HFF-Myc (cell line): ENCODE results near the gene SEPTIN5.

Experiments
- DNase-seq: peaks from one replicate; pipeline ENCODE4 v3.0.0-alpha.2; 2011; ENCODE audit warnings: low read depth; ENCODE audit errors: extremely low read depth
- H3K4me3 ChIP-seq: replicated peaks from 2 replicates; pipeline ENCODE4 v1.5.1; 2011; ENCODE audit warnings: low read depth, mild to moderate bottlenecking, control low read depth, low read length
- TF ChIP-seq, protein P1 (sequence below): IDR thresholded peaks from 2 replicates; pipeline ENCODE4 v1.5.1; 2012; ENCODE audit warnings: mild to moderate bottlenecking, low read depth, low read length, control low read depth; ENCODE audit errors: missing control alignments

SEPTIN5 gene

GRCh38 chr22:19728271-19728670, 14.0 kb downstream of the SEPTIN5 start:
- no peak overlapping the region for H3K4me3 ChIP-seq
- TF ChIP-seq, protein P1, sequence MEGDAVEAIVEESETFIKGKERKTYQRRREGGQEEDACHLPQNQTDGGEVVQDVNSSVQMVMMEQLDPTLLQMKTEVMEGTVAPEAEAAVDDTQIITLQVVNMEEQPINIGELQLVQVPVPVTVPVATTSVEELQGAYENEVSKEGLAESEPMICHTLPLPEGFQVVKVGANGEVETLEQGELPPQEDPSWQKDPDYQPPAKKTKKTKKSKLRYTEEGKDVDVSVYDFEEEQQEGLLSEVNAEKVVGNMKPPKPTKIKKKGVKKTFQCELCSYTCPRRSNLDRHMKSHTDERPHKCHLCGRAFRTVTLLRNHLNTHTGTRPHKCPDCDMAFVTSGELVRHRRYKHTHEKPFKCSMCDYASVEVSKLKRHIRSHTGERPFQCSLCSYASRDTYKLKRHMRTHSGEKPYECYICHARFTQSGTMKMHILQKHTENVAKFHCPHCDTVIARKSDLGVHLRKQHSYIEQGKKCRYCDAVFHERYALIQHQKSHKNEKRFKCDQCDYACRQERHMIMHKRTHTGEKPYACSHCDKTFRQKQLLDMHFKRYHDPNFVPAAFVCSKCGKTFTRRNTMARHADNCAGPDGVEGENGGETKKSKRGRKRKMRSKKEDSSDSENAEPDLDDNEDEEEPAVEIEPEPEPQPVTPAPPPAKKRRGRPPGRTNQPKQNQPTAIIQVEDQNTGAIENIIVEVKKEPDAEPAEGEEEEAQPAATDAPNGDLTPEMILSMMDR: no peak
- DNase-seq: no peak

DNA sequence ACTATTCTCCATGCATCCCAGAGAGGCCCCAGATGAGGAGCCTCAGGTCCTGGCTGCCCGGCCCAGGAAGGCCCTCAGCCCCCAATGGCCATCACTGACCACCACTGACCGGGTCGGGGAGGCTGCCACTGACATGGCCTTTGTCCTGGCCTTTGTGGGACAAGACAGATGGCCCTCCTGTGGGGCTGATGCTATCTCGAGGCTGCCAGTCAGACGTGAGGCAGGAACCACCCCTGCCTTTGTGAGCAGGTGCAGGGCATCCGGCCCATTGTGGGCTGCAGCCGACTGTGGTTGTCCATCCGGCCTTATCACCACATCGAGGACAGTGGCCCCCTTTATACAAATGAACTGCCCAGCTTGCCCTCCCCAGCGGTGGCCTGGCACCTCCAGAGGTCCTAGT, 14.5 kb downstream of the SEPTIN5 start:
- TF ChIP-seq, protein P1: no peak
- no peak overlapping the region for H3K4me3 ChIP-seq
- no peak for DNase-seq

GRCh38 chr22:19729507-19729906, 15.2 kb downstream of the SEPTIN5 start:
- no peak for DNase-seq
- H3K4me3 ChIP-seq: no peak overlapping the region
- TF ChIP-seq, protein P1: no peak

- no peak overlapping the region for H3K4me3 ChIP-seq
- no peak for DNase-seq
- TF ChIP-seq, protein P1: no peak
Measured at GRCh38 chr22:19730198-19730597, 15.9 kb downstream of the SEPTIN5 start.

DNA sequence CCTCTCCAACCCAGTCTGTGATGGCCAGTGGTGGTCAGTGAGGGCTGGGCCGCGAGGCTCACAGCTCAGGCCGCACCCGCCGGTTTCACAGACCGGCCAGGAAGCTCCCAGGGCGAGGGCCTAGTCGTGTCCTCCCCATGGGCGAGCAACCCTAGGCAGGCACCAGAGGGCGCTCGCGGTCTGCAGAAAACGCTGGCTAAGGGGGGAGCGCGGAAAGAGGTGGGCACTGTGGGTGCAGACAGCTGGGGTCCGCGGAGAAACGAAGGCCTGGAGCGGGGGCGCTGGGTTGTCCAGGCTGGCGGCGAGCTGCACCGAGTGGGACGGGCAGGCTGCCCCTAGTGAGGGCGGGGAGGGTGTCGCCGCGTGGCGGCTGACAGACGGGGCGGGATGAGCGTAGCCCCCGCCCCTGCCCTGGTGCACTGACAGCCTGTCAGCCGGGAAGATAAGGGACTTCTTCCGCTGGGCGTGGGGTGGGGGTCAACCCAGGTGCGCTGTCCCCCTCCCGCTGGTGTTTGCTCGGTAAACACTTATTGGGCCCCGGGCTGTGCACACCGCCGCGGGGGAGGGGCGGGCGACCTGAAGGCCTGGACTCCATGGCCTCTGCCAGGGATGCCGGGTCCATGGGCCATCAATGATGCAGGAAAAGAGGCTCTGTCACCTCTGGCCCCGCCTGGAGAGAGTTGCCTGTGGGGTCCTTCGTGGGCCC, 16.5 kb downstream of the SEPTIN5 start:
- H3K4me3 ChIP-seq: peak overlapping the region; percentile 21
- DNase-seq: peak; percentile 16
- TF ChIP-seq, protein P1: peak; percentile 91

GRCh38 chr22:19731361-19732135, 17.2 kb downstream of the SEPTIN5 start:
- no peak overlapping the region for H3K4me3 ChIP-seq
- TF ChIP-seq, protein P1: no peak
- no peak for DNase-seq
